ENCODE data around the gene PNPLA7. TPM values are rescaled to one million over a fixed set of nuclear protein-coding genes. Genes with fewer than 3 reads are reported as not detected.
A peak's percentile ranks its signal among the peaks of the same experiment; 100 is the strongest.

The PNPLA7 gene
- total RNA-seq, 1 experiment from 2014 or later, result 1.3 TPM

DNA sequence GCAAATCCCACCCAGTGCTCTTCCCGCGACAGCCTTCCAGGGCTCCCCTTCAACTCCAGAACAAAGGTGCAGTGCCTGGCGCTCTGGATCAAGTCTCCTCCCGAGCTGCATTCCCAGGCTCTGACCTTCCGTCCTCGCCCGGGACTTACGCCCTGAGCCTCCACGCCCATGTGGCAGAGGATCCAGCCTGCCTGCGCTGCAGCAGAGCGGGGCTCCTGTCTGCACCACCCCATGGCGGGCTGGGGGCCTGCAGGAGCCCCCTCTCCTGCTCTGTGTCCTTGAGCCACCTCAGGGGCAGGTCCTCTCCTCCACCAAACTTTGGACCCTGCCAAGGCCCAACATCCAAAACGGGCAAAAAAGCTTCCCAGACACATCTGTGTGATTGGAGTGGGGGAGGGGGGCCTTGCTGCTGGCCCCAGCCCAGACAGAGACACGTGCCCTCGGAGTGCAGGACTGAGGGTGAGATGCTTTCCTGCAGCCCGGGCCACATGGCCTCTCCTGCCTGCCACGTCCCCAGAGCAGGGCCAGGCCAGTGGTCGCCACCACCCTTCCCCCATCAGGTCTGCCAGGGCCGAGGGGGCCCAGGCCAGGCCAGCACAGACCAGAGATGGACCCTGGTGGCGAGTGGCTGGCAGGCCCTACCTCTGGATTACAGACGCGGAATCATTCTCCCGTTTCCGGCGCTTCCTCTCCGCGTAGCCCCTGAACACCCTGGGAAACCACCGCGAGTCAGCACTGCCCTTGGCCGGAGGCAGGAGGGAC is 95.4 kb downstream of the PNPLA7 start:
- Mint-ChIP-seq H3K9me3 (no peaks in the 10 kb centered on the region), H3K36me3 (peaks cover 3% of the 10 kb centered on the region; the same call in 1 of the 2 replicates), H3K27ac (peak overlapping the region; percentile 68), H3K27me3 (ENCODE audit: low read depth) (no peaks in the 10 kb centered on the region), H3K4me1 (peaks cover 6% of the 10 kb centered on the region), H3K4me3 (peak overlapping the region; percentile 72)
- peak; percentile 45; the same call in 1 of the 2 replicates for TF ChIP-seq GABPB1 (CRISPR knock-in tag; IDR thresholded peaks at IDR 0.05)
- TF ChIP-seq SP1 (CRISPR knock-in tag; conservative IDR thresholded peaks at IDR 0.05), result no peak
- DNase-seq (ENCODE audit: low spot score) (peak; percentile 57), ATAC-seq (peak; percentile 14)
- ChIA-PET POLR2A (interaction anchor here (1.1 to 2.6 kb wide), 2 partner anchors 32 to 134 kb away, joined by 3 to 11 read pairs; partner anchors contain the start of genes EXD3 and NOXA1), CTCF (interaction anchor here (0.6 to 1.9 kb wide), 5 partner anchors 80 to 1188 kb away, joined by 3 to 8 read pairs (median 3); partner anchors contain the start of gene NRARP)

DNA sequence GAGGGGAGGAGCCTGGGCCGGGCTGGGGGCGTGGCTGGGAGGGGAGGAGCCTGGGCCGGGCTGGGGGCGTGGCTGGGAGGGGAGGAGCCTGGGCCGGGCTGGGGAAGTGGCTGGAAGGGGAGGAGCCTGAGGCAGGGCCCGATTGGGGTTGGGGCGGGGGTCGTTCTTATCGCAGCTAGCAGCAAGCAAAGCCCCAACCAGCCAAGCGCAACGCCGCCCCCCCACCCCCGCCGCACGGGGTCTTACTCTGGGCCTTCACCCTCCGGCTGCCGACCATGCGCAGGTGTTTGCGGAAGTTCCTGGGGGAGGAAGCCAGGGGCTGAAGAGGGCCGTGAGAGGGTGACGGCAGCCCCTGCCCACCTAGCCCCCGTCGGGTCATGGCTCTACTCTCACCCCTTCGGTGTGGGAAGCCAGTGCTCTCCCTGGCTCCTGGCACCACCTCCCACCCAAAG is 96.0 kb downstream of the PNPLA7 start:
- no peaks in the 10 kb centered on the region for H3K27me3 Mint-ChIP-seq (ENCODE audit: low read depth)
- TF ChIP-seq ZNF416 (CRISPR knock-in tag; IDR thresholded peaks at IDR 0.05), result 0 out of 2 replicates have a peak, but pooled peaks have one; percentile 23
- TF ChIP-seq OVOL2 (CRISPR knock-in tag; IDR thresholded peaks at IDR 0.05; ENCODE audit: borderline replicate concordance), result no peak
- ATAC-seq, result peak; percentile 43
- no peaks in the 10 kb centered on the region for H3K9me3 Mint-ChIP-seq
- peak; percentile 81 for DNase-seq (ENCODE audit: low spot score)
- ChIA-PET CTCF (interaction anchor here (0.6 to 1.9 kb wide), 12 partner anchors 9 to 1187 kb away, joined by 3 to 16 read pairs (median 4); partner anchors contain the start of genes EXD3, NOXA1, NPDC1 and NRARP), POLR2A (interaction anchor here (1.1 to 2.6 kb wide), 2 partner anchors 32 to 134 kb away, joined by 3 to 11 read pairs; partner anchors contain the start of genes EXD3 and NOXA1)
- peaks cover 6% of the 10 kb centered on the region for H3K4me1 Mint-ChIP-seq
- H3K4me3 Mint-ChIP-seq, result peak overlapping the region; percentile 72
- peaks cover 3% of the 10 kb centered on the region; the same call in 1 of the 2 replicates for H3K36me3 Mint-ChIP-seq
- H3K27ac Mint-ChIP-seq, result peak overlapping the region; percentile 68

- Mint-ChIP-seq H3K27me3 (ENCODE audit: low read depth) (no peaks in the 10 kb centered on the region), H3K4me3 (peak overlapping the region; percentile 73), H3K4me1 (peaks cover 6% of the 10 kb centered on the region), H3K27ac (no peak overlapping the region), H3K36me3 (peaks cover 3% of the 10 kb centered on the region; the same call in 1 of the 2 replicates), H3K9me3 (no peaks in the 10 kb centered on the region)
- peak; percentile 87 for DNase-seq (ENCODE audit: low spot score)
- ATAC-seq, result peak; percentile 96
- ChIA-PET POLR2A (interaction anchor here (2.6 kb wide), 1 partner anchor 31 kb away, joined by 11 read pairs; the partner anchor contains the start of genes EXD3 and NOXA1), CTCF (interaction anchor here (0.9 to 1.9 kb wide), 12 partner anchors 8 to 1186 kb away, joined by 3 to 16 read pairs (median 4); partner anchors contain the start of genes EXD3, NOXA1, NPDC1 and NRARP)
- TF ChIP-seq, protein P1, sequence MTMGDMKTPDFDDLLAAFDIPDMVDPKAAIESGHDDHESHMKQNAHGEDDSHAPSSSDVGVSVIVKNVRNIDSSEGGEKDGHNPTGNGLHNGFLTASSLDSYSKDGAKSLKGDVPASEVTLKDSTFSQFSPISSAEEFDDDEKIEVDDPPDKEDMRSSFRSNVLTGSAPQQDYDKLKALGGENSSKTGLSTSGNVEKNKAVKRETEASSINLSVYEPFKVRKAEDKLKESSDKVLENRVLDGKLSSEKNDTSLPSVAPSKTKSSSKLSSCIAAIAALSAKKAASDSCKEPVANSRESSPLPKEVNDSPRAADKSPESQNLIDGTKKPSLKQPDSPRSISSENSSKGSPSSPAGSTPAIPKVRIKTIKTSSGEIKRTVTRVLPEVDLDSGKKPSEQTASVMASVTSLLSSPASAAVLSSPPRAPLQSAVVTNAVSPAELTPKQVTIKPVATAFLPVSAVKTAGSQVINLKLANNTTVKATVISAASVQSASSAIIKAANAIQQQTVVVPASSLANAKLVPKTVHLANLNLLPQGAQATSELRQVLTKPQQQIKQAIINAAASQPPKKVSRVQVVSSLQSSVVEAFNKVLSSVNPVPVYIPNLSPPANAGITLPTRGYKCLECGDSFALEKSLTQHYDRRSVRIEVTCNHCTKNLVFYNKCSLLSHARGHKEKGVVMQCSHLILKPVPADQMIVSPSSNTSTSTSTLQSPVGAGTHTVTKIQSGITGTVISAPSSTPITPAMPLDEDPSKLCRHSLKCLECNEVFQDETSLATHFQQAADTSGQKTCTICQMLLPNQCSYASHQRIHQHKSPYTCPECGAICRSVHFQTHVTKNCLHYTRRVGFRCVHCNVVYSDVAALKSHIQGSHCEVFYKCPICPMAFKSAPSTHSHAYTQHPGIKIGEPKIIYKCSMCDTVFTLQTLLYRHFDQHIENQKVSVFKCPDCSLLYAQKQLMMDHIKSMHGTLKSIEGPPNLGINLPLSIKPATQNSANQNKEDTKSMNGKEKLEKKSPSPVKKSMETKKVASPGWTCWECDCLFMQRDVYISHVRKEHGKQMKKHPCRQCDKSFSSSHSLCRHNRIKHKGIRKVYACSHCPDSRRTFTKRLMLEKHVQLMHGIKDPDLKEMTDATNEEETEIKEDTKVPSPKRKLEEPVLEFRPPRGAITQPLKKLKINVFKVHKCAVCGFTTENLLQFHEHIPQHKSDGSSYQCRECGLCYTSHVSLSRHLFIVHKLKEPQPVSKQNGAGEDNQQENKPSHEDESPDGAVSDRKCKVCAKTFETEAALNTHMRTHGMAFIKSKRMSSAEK (CRISPR knock-in tag; IDR thresholded peaks at IDR 0.05; ENCODE audit: borderline replicate concordance), result no peak
- TF ChIP-seq TEAD1 (CRISPR knock-in tag; IDR thresholded peaks at IDR 0.05), result no peak
- TF ChIP-seq SP1 (CRISPR knock-in tag; conservative IDR thresholded peaks at IDR 0.05), result peak; percentile 44
- TF ChIP-seq MXD4 (CRISPR knock-in tag; IDR thresholded peaks at IDR 0.05; ENCODE audit: borderline replicate concordance), result no peak
- TF ChIP-seq, protein P2, sequence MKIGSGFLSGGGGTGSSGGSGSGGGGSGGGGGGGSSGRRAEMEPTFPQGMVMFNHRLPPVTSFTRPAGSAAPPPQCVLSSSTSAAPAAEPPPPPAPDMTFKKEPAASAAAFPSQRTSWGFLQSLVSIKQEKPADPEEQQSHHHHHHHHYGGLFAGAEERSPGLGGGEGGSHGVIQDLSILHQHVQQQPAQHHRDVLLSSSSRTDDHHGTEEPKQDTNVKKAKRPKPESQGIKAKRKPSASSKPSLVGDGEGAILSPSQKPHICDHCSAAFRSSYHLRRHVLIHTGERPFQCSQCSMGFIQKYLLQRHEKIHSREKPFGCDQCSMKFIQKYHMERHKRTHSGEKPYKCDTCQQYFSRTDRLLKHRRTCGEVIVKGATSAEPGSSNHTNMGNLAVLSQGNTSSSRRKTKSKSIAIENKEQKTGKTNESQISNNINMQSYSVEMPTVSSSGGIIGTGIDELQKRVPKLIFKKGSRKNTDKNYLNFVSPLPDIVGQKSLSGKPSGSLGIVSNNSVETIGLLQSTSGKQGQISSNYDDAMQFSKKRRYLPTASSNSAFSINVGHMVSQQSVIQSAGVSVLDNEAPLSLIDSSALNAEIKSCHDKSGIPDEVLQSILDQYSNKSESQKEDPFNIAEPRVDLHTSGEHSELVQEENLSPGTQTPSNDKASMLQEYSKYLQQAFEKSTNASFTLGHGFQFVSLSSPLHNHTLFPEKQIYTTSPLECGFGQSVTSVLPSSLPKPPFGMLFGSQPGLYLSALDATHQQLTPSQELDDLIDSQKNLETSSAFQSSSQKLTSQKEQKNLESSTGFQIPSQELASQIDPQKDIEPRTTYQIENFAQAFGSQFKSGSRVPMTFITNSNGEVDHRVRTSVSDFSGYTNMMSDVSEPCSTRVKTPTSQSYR (CRISPR knock-in tag; IDR thresholded peaks at IDR 0.05), result no peak
- TF ChIP-seq CBFB (CRISPR knock-in tag; IDR thresholded peaks at IDR 0.05; ENCODE audit: low read depth), result no peak
- no peak for TF ChIP-seq SMAD3 (CRISPR knock-in tag; IDR thresholded peaks at IDR 0.05; ENCODE audit: borderline replicate concordance)
- peak; percentile 43 for TF ChIP-seq ZNF423 (CRISPR knock-in tag; IDR thresholded peaks at IDR 0.05)
Measured at GRCh38 chr9:137453643-137454081, 96.5 kb downstream of the PNPLA7 start.
